Mammary epithelial cell (primary cell): Measurements from ENCODE around the gene URI1.

ENCODE experiments used
- EZH2 ChIP-seq: IDR thresholded peaks from 2 replicates; pipeline ENCODE4 v1.6.1; 2012; ENCODE audit warnings: low read length, inconsistent platforms, borderline replicate concordance
- TF ChIP-seq, protein P1 (sequence below), 2 donors: IDR thresholded peaks in 1 of 2; conservative IDR thresholded peaks in 1 of 2; 2 replicates each; pipeline ENCODE4 v1.5.1; 2011 to 2012; ENCODE audit warnings: inconsistent platforms in 2 of 2, low read length in 2 of 2, mild to moderate bottlenecking in 2 of 2, control low read depth in 1 of 2, low read depth in 1 of 2; ENCODE audit not compliant: insufficient read depth in 1 of 2; ENCODE audit errors: extremely low read depth in 1 of 2

DNA sequence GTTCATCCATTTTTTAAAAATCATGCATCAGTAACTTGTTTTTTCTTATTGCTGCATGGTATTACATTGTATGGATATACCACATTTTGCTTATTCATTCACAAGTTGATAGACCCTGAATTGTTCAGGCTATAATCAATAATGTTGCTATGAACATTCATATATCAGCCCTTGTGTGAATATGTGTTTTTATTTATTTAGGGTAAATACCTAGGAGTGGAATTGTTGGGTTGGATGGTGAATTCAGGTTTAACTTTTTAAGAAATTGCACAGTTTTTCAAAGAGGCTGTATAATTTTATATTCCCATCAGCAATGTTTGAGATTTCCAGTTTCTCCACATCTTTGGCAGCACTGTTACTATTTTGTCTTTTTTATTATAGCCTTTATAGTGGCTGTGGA is 82.1 kb downstream of the URI1 start:
- TF ChIP-seq, protein P1, sequence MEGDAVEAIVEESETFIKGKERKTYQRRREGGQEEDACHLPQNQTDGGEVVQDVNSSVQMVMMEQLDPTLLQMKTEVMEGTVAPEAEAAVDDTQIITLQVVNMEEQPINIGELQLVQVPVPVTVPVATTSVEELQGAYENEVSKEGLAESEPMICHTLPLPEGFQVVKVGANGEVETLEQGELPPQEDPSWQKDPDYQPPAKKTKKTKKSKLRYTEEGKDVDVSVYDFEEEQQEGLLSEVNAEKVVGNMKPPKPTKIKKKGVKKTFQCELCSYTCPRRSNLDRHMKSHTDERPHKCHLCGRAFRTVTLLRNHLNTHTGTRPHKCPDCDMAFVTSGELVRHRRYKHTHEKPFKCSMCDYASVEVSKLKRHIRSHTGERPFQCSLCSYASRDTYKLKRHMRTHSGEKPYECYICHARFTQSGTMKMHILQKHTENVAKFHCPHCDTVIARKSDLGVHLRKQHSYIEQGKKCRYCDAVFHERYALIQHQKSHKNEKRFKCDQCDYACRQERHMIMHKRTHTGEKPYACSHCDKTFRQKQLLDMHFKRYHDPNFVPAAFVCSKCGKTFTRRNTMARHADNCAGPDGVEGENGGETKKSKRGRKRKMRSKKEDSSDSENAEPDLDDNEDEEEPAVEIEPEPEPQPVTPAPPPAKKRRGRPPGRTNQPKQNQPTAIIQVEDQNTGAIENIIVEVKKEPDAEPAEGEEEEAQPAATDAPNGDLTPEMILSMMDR (conservative IDR thresholded peaks at IDR 0.05 in 1 of 2, IDR thresholded peaks at IDR 0.05 in 1 of 2; ENCODE audit: extremely low read depth in 1 of 2, insufficient read depth in 1 of 2, low read depth in 1 of 2, low read length in 2 of 2), result no peak
- TF ChIP-seq EZH2, result no peak
